GM21619 (cell line): Measurements from ENCODE around the gene ADGRV1.

Source experiments
- ATAC-seq: cut with Tn5 transposase; IDR thresholded peaks from one replicate; pipeline ENCODE4 v1.9.1; 2021; ENCODE audit not compliant: unreplicated experiment

Gene ADGRV1

GRCh38 chr5:91177085-91177484 is 618.5 kb downstream of the ADGRV1 start:
- ATAC-seq = no peak

DNA sequence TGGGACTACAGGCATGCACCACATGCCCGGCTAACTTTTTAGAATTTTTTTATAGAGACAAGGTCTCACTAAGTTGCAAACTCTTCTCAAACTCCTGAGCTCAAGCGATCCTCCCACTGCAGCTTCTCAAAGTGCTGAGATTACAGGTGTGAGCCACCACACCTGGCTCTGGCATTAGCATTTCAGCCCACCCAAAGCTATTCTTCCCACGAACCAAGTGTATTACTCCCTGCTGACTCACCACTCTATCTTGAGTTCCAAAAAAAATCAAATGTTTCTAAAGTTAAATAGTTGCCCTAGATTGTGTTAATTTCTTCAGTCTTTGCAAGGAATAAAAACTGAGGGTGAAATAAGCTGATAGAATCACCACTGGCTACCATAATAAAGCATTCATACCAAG is 619.0 kb downstream of the ADGRV1 start:
- no peak for ATAC-seq

DNA sequence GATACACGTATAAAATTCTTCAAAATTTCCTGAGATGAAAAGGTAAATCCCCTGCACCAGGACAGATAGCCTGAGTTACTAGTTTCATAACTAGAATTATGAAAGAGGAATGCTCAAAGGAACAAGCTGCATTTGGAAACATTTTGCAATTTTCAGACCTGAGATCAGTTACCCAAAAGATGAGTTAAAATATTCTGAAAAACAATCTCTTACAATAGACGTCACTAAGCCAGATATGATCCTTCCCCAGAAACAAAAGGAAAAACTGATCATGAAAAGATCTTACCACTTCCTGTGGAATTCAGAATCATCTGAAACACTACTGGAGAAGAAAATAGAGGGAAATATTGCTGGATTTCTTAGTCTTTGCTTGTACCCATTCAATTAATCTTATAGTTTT is 619.9 kb downstream of the ADGRV1 start:
- no peak for ATAC-seq

- ATAC-seq = no peak
These were observed 620.4 kb downstream of the ADGRV1 start for GRCh38 chr5:91179018-91179417.

- ATAC-seq = no peak
These were observed 621.9 kb downstream of the ADGRV1 start for GRCh38 chr5:91180506-91180905.

DNA sequence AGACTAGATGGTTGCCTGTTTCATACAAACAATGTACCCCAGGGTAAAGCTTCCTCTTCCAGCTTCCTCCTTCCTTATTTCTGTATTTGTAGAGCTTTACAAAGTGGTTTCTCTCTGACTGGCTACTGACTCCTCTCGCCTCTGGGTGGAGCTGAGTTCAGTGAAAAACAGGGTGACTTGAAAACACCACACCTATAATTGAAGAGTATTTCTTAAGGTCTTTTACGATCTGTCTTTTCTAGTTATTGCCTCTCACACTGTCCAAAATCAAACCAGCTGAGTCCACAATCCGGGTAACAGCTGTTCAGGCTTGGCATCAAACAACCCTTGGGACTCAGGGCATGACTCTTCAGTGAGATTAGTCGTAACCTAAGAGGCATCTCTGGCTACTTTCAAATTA is 624.2 kb downstream of the ADGRV1 start:
- ATAC-seq = peak; percentile 61

GRCh38 chr5:91183743-91184142 is 625.1 kb downstream of the ADGRV1 start:
- ATAC-seq = no peak

DNA sequence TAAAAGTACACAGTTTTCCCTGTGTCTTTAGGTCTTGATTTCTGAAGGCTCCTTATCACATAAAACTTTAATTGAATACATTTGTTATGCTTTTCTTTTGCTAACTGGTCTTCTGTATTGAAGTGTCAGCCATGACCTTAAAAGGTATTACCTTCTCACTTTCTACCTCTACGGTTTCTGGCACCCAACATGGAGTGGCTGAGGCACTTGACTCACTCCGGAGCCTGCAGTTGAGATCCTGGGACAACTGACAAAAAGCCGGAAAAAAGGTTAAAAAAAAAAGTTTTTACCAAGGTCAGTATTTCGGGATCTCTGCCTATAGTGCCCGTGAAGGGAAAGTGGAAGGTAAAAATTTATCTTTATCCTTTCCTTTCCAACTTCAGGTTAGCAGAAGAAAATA is 627.5 kb downstream of the ADGRV1 start:
- ATAC-seq = no peak

DNA sequence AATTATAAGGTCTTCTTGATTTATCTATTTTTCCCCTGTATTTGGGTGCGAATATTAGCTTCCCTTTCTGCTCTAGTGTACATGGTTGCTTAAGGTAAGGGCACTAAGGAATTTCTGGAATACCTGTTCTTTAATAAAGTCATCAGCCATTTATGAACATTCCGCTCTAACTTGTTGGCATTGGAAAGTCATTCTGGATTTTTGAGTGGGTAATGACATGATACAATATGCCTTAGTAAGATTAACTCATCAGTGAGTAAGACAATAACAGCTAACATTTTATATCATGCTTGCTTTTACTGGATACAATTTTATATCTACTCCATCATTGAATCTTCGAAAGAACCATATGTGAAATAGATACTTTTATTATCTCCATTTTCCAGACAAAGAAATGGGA is 628.4 kb downstream of the ADGRV1 start:
- no peak for ATAC-seq

GRCh38 chr5:91188755-91189154 is 630.2 kb downstream of the ADGRV1 start:
- no peak for ATAC-seq

GRCh38 chr5:91189480-91190313 is 631.1 kb downstream of the ADGRV1 start:
- ATAC-seq = peak; percentile 50

- no peak for ATAC-seq
These were observed 631.7 kb downstream of the ADGRV1 start for GRCh38 chr5:91190314-91190690.

DNA sequence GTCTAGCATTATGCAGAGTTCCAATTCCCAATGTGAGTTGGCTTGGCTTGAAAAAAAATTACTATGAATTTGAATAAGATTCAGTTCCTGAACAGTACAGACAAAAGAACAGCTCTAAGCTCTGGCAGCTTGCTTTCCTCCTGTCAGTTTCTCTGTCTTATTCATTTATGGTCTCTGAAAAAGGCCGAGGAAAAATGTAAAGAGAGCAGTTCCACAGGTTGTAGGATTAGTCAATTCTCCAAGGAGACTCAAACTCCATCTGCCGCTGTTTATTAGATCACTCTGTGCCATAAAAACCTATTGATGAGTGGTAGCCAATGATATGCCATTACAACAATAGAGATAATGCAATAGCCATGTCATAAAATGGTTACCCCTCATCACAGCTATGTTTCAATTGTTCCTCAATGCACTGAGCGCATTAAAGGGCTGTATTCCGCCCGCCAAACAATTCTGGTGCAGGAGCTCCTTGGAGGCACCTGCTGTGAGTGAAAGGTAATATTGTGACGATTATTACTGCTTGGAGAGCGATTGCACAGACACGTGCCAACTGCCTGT is 636.3 kb downstream of the ADGRV1 start:
- no peak for ATAC-seq

DNA sequence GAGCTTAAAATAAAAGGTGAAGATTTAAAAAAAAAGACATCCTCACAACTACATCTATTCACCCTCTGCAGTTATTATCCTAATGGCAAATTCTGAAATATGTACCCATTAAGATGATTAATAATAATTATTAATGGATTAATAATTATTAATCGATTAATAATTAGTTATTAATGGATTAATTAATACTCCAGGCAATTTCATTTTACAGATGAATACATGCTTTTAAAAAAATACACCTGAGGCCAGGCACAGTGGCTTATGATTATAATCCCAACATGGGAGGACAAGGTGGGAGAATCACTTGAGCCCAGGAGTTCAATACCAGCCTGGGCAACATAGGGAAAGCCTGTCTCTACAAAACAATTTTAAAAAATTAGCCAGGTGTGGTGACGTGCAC is 642.1 kb downstream of the ADGRV1 start:
- no peak for ATAC-seq

- ATAC-seq = no peak
These were observed 647.5 kb downstream of the ADGRV1 start for GRCh38 chr5:91206103-91206502.

DNA sequence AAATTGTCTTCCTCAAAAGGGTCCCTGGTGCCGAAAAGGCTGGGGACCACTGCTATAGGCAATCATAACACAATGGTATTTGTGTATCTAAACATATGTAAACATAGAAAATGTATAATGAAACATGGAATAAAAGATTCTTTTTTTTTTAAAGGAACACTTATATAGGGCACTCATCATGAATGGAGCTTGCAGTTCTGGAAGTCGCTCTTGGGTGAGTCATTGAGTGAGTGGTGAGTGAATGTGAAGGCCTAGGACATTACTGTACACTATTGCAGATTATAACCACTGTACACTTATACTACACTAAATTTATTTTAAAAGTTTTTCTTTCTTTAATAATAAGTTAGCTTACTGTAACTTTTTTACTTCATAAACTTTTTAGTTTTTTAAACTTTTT is 648.1 kb downstream of the ADGRV1 start:
- no peak for ATAC-seq

DNA sequence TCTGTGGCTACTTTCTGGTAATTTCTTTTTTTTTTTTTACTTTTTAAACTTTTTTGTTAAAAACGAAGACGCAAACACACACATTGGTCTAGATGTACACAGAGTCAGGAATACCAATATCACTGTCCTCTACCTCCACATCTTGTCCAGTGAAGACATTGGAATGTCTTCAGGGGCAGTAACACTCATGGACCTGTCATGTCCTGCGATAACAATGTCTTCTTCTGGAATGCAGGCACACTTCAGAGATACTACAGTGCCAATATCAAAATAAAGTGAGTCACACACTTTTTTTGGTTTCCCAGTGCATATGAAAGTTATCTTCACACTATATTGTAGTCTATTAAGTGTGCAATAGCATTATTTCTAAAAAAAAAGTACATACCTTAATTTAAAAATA is 648.7 kb downstream of the ADGRV1 start:
- ATAC-seq = no peak

- no peak for ATAC-seq
These were observed 653.6 kb downstream of the ADGRV1 start for GRCh38 chr5:91211997-91212713.

DNA sequence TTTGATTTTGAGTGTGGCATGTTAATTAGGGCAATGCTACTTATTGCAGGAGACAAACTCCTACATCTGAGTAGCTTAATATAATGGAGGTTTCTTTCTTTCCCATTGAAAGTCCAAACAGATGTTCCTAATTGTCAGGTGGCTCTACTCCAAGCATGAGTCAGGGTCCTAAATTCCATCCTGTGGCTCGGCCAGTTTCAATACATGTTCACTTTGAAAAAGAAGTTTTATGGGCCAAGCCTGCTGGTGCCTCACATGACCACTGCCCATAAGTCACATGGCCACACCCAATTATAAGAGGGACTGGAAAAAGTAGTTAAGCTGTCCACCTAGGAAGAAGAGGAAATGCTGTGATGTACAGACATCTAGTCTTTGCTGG is 654.1 kb downstream of the ADGRV1 start:
- ATAC-seq = no peak
